Renal pelvis (tissue), 4 donors: ENCODE results near the gene TNIK. TPM values are rescaled to one million over a fixed set of nuclear protein-coding genes. Genes with fewer than 3 reads are reported as not detected.
"Not testable (repeated sequence)": the region's sequence is repeated elsewhere in the genome, so short reads cannot be mapped to it uniquely, and the experiment has no call there.

Experiments used
- DNase-seq: peaks from one replicate; pipeline ENCODE4 v3.0.0-alpha.2; 2013
- polyA plus RNA-seq, 3 donors: library from polyadenylated mRNA; unstranded; fragments of 120-200 nt; gene quantifications; one replicate each; pipeline ENCODE4 v1.2.1, GENCODE V29; 2013; ENCODE audit not compliant: insufficient read length in 3 of 3

Gene TNIK
- polyA plus RNA-seq, 3 donors = 19.2 to 23.7 (median 20.0) TPM

DNA sequence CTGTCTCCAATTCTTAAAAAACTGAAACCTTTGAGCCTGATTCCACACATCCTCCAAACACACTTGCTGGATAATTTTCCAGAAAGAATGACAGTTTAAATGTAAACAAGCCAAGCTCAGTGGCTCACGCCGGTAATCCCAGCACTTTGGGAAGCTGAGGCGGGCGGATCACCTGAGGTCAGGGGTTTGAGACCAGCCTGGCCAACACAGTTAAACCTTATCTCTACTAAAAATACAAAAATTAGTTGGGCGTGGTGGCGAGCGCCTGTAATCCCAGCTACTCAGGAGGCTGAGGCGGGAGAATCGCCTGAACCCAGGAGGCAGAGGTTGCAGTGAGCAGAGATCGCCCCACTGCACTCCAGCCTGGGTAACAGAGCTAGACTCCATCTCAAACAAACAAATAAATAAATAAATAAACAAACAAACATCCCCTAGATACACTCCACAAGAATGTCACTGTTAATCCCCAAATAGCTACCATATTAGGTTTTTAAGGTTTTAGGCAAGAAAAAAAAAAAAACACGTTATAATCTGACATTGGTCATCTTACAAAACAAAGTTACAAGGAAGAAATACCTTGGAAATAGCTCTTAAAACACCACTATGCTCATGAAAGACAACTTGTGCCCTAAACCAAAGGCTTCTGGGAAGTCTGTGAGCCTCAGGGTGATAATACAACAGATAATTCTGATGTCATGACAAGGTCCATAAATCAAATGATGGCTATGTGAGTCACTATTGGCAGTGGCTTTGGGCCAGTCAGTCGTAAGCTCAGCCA lies 13.2 kb downstream of the TNIK start:
- DNase-seq = no peak

- no peak for DNase-seq
These were observed 13.9 kb downstream of the TNIK start for GRCh38 chr3:171446301-171446700.

- DNase-seq = no peak
These were observed 14.5 kb downstream of the TNIK start for GRCh38 chr3:171445620-171446204.

DNA sequence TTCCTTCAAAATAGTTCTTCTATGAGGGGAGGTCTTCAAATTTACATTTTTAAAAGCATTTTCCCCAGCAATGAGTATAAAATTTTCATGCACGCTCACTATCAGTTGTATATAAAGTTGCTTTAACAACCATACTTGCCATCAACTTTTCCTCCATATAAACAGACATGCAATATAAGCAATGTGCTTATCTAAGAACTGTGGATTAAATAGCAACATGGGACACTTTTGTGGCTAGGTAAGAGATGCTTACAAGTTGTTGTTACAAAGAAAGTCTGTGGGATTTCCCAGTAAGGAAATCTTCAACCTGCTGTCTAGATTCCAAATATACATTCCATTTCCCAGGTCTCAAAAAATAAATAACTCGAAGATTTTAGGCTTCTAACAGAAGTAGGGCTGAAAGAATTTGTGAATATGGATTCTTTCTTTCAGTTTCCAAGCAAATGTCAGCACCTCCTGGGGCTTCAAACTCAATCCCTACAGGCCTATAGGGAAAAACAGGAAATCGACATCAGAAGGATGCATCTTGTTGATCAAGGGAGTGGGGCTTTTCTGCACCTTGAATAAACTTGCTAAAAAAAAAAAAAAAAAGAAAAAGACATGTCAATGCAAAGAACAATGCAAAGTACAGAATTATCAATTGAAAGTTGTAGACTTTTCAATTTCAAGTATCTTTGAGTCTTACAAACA lies 16.1 kb downstream of the TNIK start:
- DNase-seq = no peak

GRCh38 chr3:171443211-171443957 lies 16.8 kb downstream of the TNIK start:
- no peak for DNase-seq

DNA sequence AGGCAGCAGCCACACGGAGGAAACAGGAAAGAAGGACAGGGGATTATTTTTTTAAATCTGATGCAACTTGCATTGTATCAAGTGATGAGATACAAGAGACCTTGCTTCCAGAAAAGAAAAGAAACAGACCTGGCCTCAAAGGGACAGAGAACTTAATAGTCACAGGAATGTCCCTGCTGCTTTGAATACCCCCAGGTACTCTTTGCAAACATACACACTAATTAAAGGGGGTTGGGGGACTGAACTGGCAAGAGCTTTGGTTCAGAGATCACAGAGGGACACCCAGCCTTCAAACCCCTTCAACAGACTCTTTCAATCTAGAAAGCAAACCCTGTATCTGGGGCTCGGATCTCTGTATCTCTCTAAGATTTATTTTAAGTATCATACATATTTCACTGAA lies 18.0 kb downstream of the TNIK start:
- no peak for DNase-seq

GRCh38 chr3:171441381-171441780 lies 18.8 kb downstream of the TNIK start:
- DNase-seq = no peak

- DNase-seq = no peak
These were observed 20.2 kb downstream of the TNIK start for GRCh38 chr3:171439996-171440395.

DNA sequence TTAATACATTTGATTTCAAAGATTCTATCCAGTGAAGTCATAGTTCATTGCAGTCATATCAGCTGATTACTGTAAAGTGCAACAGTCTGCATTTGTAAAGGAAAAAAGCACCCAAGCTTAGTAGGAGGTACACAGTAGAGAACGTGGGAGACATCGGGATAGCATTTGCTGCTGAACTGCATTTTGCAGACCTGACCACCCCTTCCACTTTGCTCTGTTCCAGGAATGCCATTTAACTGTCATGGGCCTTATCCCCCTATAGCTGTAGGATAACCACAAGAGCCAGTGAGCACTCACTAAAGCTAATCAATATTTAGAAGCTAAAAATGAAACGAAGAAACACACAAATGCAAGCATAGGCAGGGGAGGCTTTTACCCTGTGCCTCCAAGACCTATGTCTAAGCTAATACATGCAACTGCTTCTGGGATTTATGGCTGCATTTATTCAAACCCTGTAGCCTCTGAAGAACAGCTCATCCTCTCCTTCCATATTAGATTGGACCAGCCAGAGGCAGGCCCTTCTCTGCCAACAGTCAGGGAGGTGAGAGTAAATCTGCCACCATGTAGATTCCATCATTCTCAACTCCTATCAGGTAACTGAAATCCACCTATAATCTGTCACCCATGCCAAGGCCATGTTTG lies 23.0 kb downstream of the TNIK start:
- no peak for DNase-seq

- DNase-seq = no peak
These were observed 23.8 kb downstream of the TNIK start for GRCh38 chr3:171436380-171436779.

DNA sequence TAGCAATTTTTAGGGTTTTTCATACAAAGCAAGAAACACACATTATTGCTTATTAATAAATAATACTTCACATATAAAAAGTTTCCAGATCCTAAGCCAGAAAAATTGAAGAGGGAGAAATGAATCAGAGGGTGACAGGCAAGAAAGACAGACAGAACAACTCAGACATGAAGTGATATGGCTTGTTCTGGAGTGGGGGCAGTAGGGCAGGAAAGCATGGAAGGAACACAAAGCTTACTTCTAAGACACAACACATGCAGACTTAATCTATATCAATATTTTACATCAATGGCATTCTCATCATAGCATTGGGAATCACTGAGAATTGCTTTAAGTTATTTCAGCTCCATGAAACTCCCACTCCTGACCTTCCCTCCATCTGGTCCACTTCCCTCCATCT lies 24.4 kb downstream of the TNIK start:
- DNase-seq = no peak

GRCh38 chr3:171435143-171435542 lies 25.1 kb downstream of the TNIK start:
- no peak for DNase-seq

GRCh38 chr3:171432548-171432947 lies 27.7 kb downstream of the TNIK start:
- DNase-seq = no peak

GRCh38 chr3:171431550-171431949 lies 28.7 kb downstream of the TNIK start:
- DNase-seq = no peak

DNA sequence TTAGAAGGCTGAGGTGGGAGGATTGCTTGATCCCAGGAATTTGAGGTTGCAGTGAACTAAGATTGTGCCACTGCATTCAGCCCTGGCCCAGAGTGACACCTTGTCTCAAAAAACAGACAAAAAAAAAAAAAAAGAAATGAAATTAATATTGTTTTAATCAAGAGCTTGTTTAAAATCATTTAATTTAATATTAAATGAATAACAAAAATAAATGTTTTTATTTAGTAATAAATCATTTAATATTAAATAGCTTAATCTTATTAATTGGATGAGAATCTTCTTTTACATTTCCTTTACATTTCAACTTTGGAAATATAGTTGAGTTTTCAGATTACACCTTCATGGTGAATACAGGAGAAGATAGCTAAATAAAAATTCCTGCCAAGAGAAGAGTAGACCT lies 29.7 kb downstream of the TNIK start:
- DNase-seq = no peak

- DNase-seq = no peak
These were observed 30.6 kb downstream of the TNIK start for GRCh38 chr3:171429635-171430034.

DNA sequence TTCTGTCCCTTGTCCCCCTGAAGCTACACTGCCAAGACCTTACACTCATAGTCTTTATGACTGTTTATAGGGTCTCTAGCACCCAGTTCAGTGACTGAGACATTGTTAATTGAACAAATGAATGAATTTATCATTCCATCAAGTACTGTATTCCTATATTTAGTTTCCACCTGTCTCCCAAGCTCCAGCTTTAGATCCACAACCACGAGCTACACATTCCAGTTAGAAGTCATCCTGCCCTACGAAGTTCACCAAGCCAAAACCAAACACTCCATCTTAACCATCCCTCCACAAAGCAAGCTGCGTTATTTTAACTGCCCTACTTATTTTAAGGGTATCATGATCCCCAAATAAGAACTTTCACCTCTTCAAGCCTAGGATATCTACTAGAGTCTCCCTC lies 31.3 kb downstream of the TNIK start:
- no peak for DNase-seq

DNA sequence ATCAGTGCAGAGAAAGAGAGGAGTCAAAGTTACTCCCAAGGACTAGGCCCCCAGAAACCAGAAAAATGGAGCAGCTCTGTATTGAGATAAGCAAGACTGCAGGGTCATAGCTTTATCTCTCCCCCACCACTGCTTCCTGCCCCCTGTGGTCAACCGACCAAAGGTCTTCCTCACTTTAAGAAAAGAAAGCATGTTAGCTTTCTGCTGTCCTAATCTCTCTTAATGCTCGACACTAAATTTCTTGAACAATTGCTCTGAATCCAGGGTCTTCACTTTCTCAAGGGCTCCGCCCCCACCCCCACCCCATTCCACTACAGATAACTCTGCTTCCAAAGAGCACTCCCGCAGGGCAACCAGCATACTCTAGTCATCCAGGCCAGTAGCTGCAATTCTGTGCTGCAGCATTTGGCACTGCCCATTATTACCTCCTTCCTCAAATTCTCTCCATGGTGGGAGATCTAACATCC lies 31.9 kb downstream of the TNIK start:
- no peak for DNase-seq

GRCh38 chr3:171427771-171428320 lies 32.4 kb downstream of the TNIK start:
- no peak for DNase-seq

- DNase-seq = not testable (repeated sequence)
These were observed 36.1 kb downstream of the TNIK start for GRCh38 chr3:171424063-171424462.

- DNase-seq = not testable (repeated sequence)
These were observed 37.4 kb downstream of the TNIK start for GRCh38 chr3:171422855-171423254.
